HepG2 (cell line): ENCODE data around the gene BCL2L1. TPM values are rescaled to one million over a fixed set of nuclear protein-coding genes. Genes with fewer than 3 reads are reported as not detected.

ENCODE experiments used
- HMGXB4 ChIP-seq, 2 experiments: sonication (generic) in 1 of 2; formaldehyde crosslinking in 1 of 2; IDR thresholded peaks; 2 replicates each; pipeline versions ENCODE4 v1.4.0 to v1.6.1; 2018 to 2020; ENCODE audit warnings: missing genetic modification reagents in 2 of 2, borderline replicate concordance in 1 of 2, low read depth in 1 of 2, mild to moderate bottlenecking in 1 of 2, missing biosample characterization in 1 of 2
- MED1 ChIP-seq: sonication (generic); formaldehyde crosslinking; IDR thresholded peaks from 2 replicates; pipeline ENCODE4 v1.4.0; 2020; ENCODE audit warnings: missing genetic modification reagents
- PAX8 ChIP-seq: sonication (generic); formaldehyde crosslinking; IDR thresholded peaks from 2 replicates; pipeline ENCODE4 v1.8.0; 2022; ENCODE audit warnings: mild to moderate bottlenecking, missing genetic modification reagents, borderline replicate concordance
- PCBP2 ChIP-seq: fragments of 200-400 bp; formaldehyde crosslinking; optimal IDR thresholded peaks from 2 replicates; pipeline ENCODE3; 2018; ENCODE audit warnings: low read length, low read depth; ENCODE audit not compliant: poor library complexity, severe bottlenecking
- POLR2A ChIP-seq, 2 experiments: IDR thresholded peaks; 2 replicates each; pipeline ENCODE4 v1.6.1; 2011; ENCODE audit warnings: low read depth in 2 of 2, low read length in 2 of 2, mild to moderate bottlenecking in 1 of 2, moderate library complexity in 1 of 2; ENCODE audit not compliant: insufficient read depth in 1 of 2
- SALL2 ChIP-seq: sonication (generic); formaldehyde crosslinking; IDR thresholded peaks from 2 replicates; pipeline ENCODE4 v1.8.1; 2023; ENCODE audit warnings: mild to moderate bottlenecking, missing genetic modification reagents, inconsistent platforms
- SP2 ChIP-seq: sonication (generic); formaldehyde crosslinking; IDR thresholded peaks from 2 replicates; pipeline ENCODE4 v1.5.1; 2020; ENCODE audit warnings: mild to moderate bottlenecking, missing genetic modification reagents
- TBP ChIP-seq: sonication (generic); formaldehyde crosslinking; IDR thresholded peaks from 2 replicates; pipeline ENCODE4 v1.5.0; 2020; ENCODE audit warnings: missing genetic modification reagents
- TRIM22 ChIP-seq: fragments of 450-650 bp; IDR thresholded peaks from 2 replicates; pipeline ENCODE4 v1.6.1; 2017
- UBTF ChIP-seq: sonication (generic); formaldehyde crosslinking; IDR thresholded peaks from 2 replicates; pipeline ENCODE4 v1.4.0; 2020; ENCODE audit warnings: mild to moderate bottlenecking, missing genetic modification reagents
- ZC3H13 ChIP-seq: sonication (generic); formaldehyde crosslinking; IDR thresholded peaks from 2 replicates; pipeline ENCODE4 v1.8.1; 2023; ENCODE audit warnings: mild to moderate bottlenecking, missing genetic modification reagents, moderate library complexity
- ZNF383 ChIP-seq: sonication (generic); formaldehyde crosslinking; IDR thresholded peaks from 2 replicates; pipeline ENCODE4 v1.4.0; 2020; ENCODE audit warnings: missing genetic modification reagents, mild to moderate bottlenecking, borderline replicate concordance
- ZNF468 ChIP-seq: sonication (generic); formaldehyde crosslinking; IDR thresholded peaks from 2 replicates; pipeline ENCODE4 v1.8.0; 2022; ENCODE audit warnings: mild to moderate bottlenecking, moderate library complexity, missing genetic modification reagents
- ZNF552 ChIP-seq: sonication (generic); formaldehyde crosslinking; IDR thresholded peaks from 2 replicates; pipeline ENCODE4 v1.9.0; 2022; ENCODE audit warnings: missing genetic modification reagents, mild to moderate bottlenecking, borderline replicate concordance
- ZNF687 ChIP-seq: sonication (generic); formaldehyde crosslinking; IDR thresholded peaks from 2 replicates; pipeline ENCODE4 v1.5.1; 2020; ENCODE audit warnings: mild to moderate bottlenecking, missing genetic modification reagents, moderate library complexity
- ZNF772 ChIP-seq: sonication (generic); formaldehyde crosslinking; IDR thresholded peaks from 2 replicates; pipeline ENCODE4 v1.5.0; 2020; ENCODE audit warnings: mild to moderate bottlenecking, missing genetic modification reagents
- polyA plus RNA-seq, 8 experiments: library from polyadenylated mRNA; depleted of rRNA in 3 of 8; stranded (reverse) in 7 of 8; unstranded in 1 of 8; fragments of >200 nt; fragmentation: Illumina TruSeq in 4 of 8; extraction: Trizol in 4 of 8; gene quantifications; 2 replicates each; pipeline versions ENCODE4 v1.2.1 to v1.2.3, GENCODE V29; 2011 to 2016; ENCODE audit warnings: low read depth in 4 of 8, missing spikeins in 1 of 8, mixed read lengths in 1 of 8; ENCODE audit not compliant: insufficient read depth in 1 of 8
- total RNA-seq, 5 experiments: library from RNA; depleted of rRNA; stranded (reverse); fragments of >200 nt; fragmentation: Illumina TruSeq; extraction: Trizol; gene quantifications; 2 replicates each; pipeline ENCODE4 v1.2.3, GENCODE V29; 2016; ENCODE audit warnings: low read depth in 1 of 5
- TF ChIP-seq, protein P1 (sequence below): sonication (generic); formaldehyde crosslinking; IDR thresholded peaks from 2 replicates; pipeline ENCODE4 v1.4.0; 2020; ENCODE audit warnings: missing genetic modification reagents

The BCL2L1 gene
- total and polyA plus RNA-seq, 2 of the 13 experiments (the other 11 are each of a cell fraction or from before 2014, with no cell fraction given), result 164 to 258 TPM

- TF ChIP-seq TRIM22 (no peak), TBP (CRISPR knock-in tag) (no peak), ZNF772 (CRISPR knock-in tag) (peak; percentile 15; the same call in 1 of the 2 replicates), SP2 (no peak), ZNF552 (CRISPR knock-in tag) (no peak), MED1 (CRISPR knock-in tag) (peak; percentile 27; the same call in 1 of the 2 replicates), HMGXB4 (CRISPR knock-in tag; IDR thresholded peaks at IDR 0.05; ENCODE audit: borderline replicate concordance in 1 of 2, low read depth in 1 of 2) (0 out of 4 replicates have a peak, but pooled peaks of 1 of the 2 experiments have one; percentile 29), PAX8 (CRISPR knock-in tag) (0 out of 2 replicates have a peak, but pooled peaks have one; percentile 30), ZNF468 (CRISPR knock-in tag) (no peak), POLR2A (IDR thresholded peaks at IDR 0.05; ENCODE audit: insufficient read depth in 1 of 2, low read depth in 2 of 2, low read length in 2 of 2) (peak; percentile 12 to 42; a peak in 3 of 4 replicates), ZNF687 (CRISPR knock-in tag) (peak; percentile 67), ZC3H13 (CRISPR knock-in tag) (no peak), PCBP2 (no peak), UBTF (no peak), SALL2 (0 out of 2 replicates have a peak, but pooled peaks have one; percentile 44), ZNF383 (CRISPR knock-in tag) (peak; percentile 26; the same call in 1 of the 2 replicates)
- TF ChIP-seq, protein P1, sequence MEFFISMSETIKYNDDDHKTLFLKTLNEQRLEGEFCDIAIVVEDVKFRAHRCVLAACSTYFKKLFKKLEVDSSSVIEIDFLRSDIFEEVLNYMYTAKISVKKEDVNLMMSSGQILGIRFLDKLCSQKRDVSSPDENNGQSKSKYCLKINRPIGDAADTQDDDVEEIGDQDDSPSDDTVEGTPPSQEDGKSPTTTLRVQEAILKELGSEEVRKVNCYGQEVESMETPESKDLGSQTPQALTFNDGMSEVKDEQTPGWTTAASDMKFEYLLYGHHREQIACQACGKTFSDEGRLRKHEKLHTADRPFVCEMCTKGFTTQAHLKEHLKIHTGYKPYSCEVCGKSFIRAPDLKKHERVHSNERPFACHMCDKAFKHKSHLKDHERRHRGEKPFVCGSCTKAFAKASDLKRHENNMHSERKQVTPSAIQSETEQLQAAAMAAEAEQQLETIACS (CRISPR knock-in tag), result 0 out of 2 replicates have a peak, but pooled peaks have one; percentile 18
Measured at GRCh38 chr20:31666258-31667042, 56.2 kb downstream of the BCL2L1 start (continued).
